SU-DHL-6 (cell line): ENCODE data around the gene NR1D1.

Experiments used
- EZH2phosphoT487 ChIP-seq: fragments of 200-600 bp; sonication (generic), shearing (Covaris generic); conservative IDR thresholded peaks from 2 replicates; pipeline ENCODE4 v1.6.1; 2018; ENCODE audit warnings: mild to moderate bottlenecking, antibody characterized with exemption, low read length, moderate library complexity, mixed read lengths
- TF ChIP-seq, protein P1 (sequence below): fragments of 200-600 bp; sonication (generic); IDR thresholded peaks from one replicate; pipeline ENCODE4 v1.5.1; 2017; ENCODE audit warnings: antibody characterized with exemption, mild to moderate bottlenecking, low read length, moderate library complexity; ENCODE audit not compliant: insufficient read depth, poor library complexity, severe bottlenecking

DNA sequence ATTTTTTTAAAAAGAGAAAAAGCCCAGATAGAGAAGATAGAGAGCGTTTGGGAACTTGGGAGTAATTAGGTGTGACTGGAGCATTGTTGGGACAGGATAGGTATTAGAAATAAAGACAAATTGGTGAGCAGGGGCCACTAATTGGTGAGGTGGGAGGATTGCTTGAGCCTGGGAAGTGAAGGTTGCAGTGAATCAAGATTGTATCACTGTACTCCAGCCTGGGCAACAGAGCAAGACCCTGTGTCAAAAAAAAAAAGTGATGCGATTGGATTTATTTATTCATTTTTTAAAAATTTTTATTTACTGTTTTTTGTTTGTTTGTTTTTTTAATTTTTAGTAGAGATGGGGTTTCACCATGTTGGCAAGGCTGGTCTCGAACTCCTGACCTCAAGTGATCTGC, 45.1 kb upstream of the NR1D1 start:
- TF ChIP-seq EZH2phosphoT487, result no peak
- TF ChIP-seq, protein P1, sequence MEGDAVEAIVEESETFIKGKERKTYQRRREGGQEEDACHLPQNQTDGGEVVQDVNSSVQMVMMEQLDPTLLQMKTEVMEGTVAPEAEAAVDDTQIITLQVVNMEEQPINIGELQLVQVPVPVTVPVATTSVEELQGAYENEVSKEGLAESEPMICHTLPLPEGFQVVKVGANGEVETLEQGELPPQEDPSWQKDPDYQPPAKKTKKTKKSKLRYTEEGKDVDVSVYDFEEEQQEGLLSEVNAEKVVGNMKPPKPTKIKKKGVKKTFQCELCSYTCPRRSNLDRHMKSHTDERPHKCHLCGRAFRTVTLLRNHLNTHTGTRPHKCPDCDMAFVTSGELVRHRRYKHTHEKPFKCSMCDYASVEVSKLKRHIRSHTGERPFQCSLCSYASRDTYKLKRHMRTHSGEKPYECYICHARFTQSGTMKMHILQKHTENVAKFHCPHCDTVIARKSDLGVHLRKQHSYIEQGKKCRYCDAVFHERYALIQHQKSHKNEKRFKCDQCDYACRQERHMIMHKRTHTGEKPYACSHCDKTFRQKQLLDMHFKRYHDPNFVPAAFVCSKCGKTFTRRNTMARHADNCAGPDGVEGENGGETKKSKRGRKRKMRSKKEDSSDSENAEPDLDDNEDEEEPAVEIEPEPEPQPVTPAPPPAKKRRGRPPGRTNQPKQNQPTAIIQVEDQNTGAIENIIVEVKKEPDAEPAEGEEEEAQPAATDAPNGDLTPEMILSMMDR, result no peak
